ENCODE data around the gene BASP1. TPM values are rescaled to one million over a fixed set of nuclear protein-coding genes. Genes with fewer than 3 reads are reported as not detected.

The BASP1 gene
- total and polyA plus RNA-seq, 10 of the 15 experiments (the other 5 are each of a cell fraction or from before 2014, with no cell fraction given): 27.3 to 190 (median 102) TPM

- RAD21 ChIA-PET (ENCODE audit: unreplicated experiment): no interaction called here
These were observed 73.1 kb downstream of the BASP1 start for GRCh38 chr5:17290540-17290974.

GRCh38 chr5:17292434-17293015 lies 75.1 kb downstream of the BASP1 start:
- SMC1A ChIA-PET (ENCODE audit: uncharacterized antibody, unreplicated experiment): interaction anchor here (1.1 to 1.3 kb wide), 2 partner anchors 9 to 76 kb away, joined by 4 read pairs; no protein-coding TSS in a partner anchor
- no TSS peak for BruUV-seq (replicated peaks)

More at GRCh38 chr5:17290540-17290974, 73.1 kb downstream of the BASP1 start:
- Histone ChIP-seq H4K20me1 (ENCODE audit: control insufficient read depth, insufficient read depth) (no peaks in the 10 kb centered on the region), H3K9me3 (replicated peaks; ENCODE audit: control insufficient read depth, insufficient read depth, low read length) (peaks cover 2% of the 10 kb centered on the region; the same call in 1 of the 3 replicates), H3K79me2 (ENCODE audit: control insufficient read depth, insufficient read depth, low read length) (no peaks in the 10 kb centered on the region), H3K4me2 (ENCODE audit: control insufficient read depth, insufficient read depth) (no peak overlapping the region), H3K27ac (ENCODE audit: control insufficient read depth, insufficient read depth) (no peak overlapping the region), H2AFZ (ENCODE audit: control insufficient read depth, low read depth, low read length) (no peak overlapping the region), H3K36me3 (ENCODE audit: control insufficient read depth in 2 of 2, insufficient read depth in 2 of 2, low read length in 1 of 2) (no peaks in the 10 kb centered on the region), H3K4me1 (ENCODE audit: control insufficient read depth, insufficient read depth, low read length) (no peaks in the 10 kb centered on the region), H3K9ac (ENCODE audit: control insufficient read depth, insufficient read depth, low read length) (no peak overlapping the region), H3K4me3 (no peak overlapping the region), H3K27me3 (replicated peaks in 1 of 2; ENCODE audit: control insufficient read depth in 2 of 2, insufficient read depth in 2 of 2, low read length in 1 of 2) (no peaks in the 10 kb centered on the region)
- in situ Hi-C loops (cut with MboI): no loop called here
- FAIRE-seq (no peak), ATAC-seq (no peak), DNase-seq (ENCODE audit: low read depth, low spot score) (no peak)
- TF ChIP-seq BCL3 (IDR thresholded peaks at IDR 0.05; ENCODE audit: borderline replicate concordance, insufficient read depth, low read depth, low read length, poor library complexity, severe bottlenecking): peak; percentile 84
- no peak for TF ChIP-seq NR2C1 (IDR thresholded peaks at IDR 0.05)
- ChIA-PET SMC1A (ENCODE audit: uncharacterized antibody, unreplicated experiment) (interaction anchor here (0.6 kb wide), 1 partner anchor 12 kb away, joined by 3 read pairs; no protein-coding TSS in a partner anchor), CTCF (no interaction called here), POLR2A (no interaction called here)
- intact Hi-C loops (cut with micrococcal nuclease; ENCODE audit: unreplicated experiment): no loop called here
- no TSS peak for BruUV-seq (replicated peaks)
- 53% methylated on average over 9 of the region's 9 CpGs for WGBS (ENCODE audit: insufficient coverage, insufficient replicate concordance, low lambda C conversion rate, missing lambda C conversion rate)

More at GRCh38 chr5:17292434-17293015, 75.1 kb downstream of the BASP1 start:
- Histone ChIP-seq H3K4me2 (ENCODE audit: control insufficient read depth, insufficient read depth) (no peak overlapping the region), H3K9me3 (replicated peaks; ENCODE audit: control insufficient read depth, insufficient read depth, low read length) (peaks cover 2% of the 10 kb centered on the region; the same call in 1 of the 3 replicates), H4K20me1 (ENCODE audit: control insufficient read depth, insufficient read depth) (no peaks in the 10 kb centered on the region), H3K79me2 (ENCODE audit: control insufficient read depth, insufficient read depth, low read length) (no peaks in the 10 kb centered on the region), H2AFZ (ENCODE audit: control insufficient read depth, low read depth, low read length) (no peak overlapping the region), H3K27me3 (replicated peaks in 1 of 2; ENCODE audit: control insufficient read depth in 2 of 2, insufficient read depth in 2 of 2, low read length in 1 of 2) (no peaks in the 10 kb centered on the region), H3K27ac (ENCODE audit: control insufficient read depth, insufficient read depth) (no peak overlapping the region), H3K9ac (ENCODE audit: control insufficient read depth, insufficient read depth, low read length) (no peak overlapping the region), H3K4me1 (ENCODE audit: control insufficient read depth, insufficient read depth, low read length) (no peaks in the 10 kb centered on the region), H3K36me3 (ENCODE audit: control insufficient read depth in 2 of 2, insufficient read depth in 2 of 2, low read length in 1 of 2) (no peaks in the 10 kb centered on the region), H3K4me3 (no peak overlapping the region)
- no peak for ATAC-seq
- DNase-seq (ENCODE audit: low read depth, low spot score): no peak
- in situ Hi-C loops (cut with MboI) (no loop called here), intact Hi-C loops (cut with micrococcal nuclease; ENCODE audit: unreplicated experiment) (no loop called here)
- TF ChIP-seq IRF3 (IDR thresholded peaks at IDR 0.05) (no peak), ZNF274 (IDR thresholded peaks at IDR 0.05; ENCODE audit: insufficient read depth, insufficient read length) (no peak), SMAD5 (IDR thresholded peaks at IDR 0.05; ENCODE audit: low read depth) (no peak), IRF5 (IDR thresholded peaks at IDR 0.05; ENCODE audit: borderline replicate concordance) (no peak), ZZZ3 (IDR thresholded peaks at IDR 0.05; ENCODE audit: control insufficient read depth, insufficient read length, low read depth) (no peak), SIX5 (IDR thresholded peaks at IDR 0.05; ENCODE audit: low read depth, low read length, severe bottlenecking) (no peak), POLR2AphosphoS2 (IDR thresholded peaks at IDR 0.05; ENCODE audit: low read depth, low read length) (no peak)
- WGBS (ENCODE audit: insufficient coverage, insufficient replicate concordance, low lambda C conversion rate, missing lambda C conversion rate): 68% methylated on average over 12 of the region's 12 CpGs
- ChIA-PET RAD21 (ENCODE audit: unreplicated experiment) (no interaction called here), POLR2A (no interaction called here), CTCF (interaction anchor here (1.9 kb wide), 1 partner anchor 13 kb away, joined by 5 read pairs; no protein-coding TSS in a partner anchor)
- FAIRE-seq: no peak
